OCI-LY1 (cell line): Measurements from ENCODE around the gene CDH13.

Source experiments
- H2AFZ ChIP-seq: fragments of 200-600 bp; sonication (generic), shearing (Covaris generic); 2 replicates; pipeline ENCODE4 v1.6.0; 2014; ENCODE audit warnings: antibody characterized with exemption, mild to moderate bottlenecking, low read length
- H3F3A ChIP-seq: fragments of 200-600 bp; sonication (generic), shearing (Covaris generic); 2 replicates; pipeline ENCODE4 v1.6.0; 2014; ENCODE audit warnings: mild to moderate bottlenecking, antibody characterized with exemption, low read length, moderate library complexity; ENCODE audit not compliant: insufficient read depth
- H3K27ac ChIP-seq: fragments of 200-600 bp; sonication (generic); 2 replicates; pipeline ENCODE4 v1.5.1; 2014; ENCODE audit warnings: low read length, mixed run types, mild to moderate bottlenecking, low read depth; ENCODE audit not compliant: poor library complexity, severe bottlenecking
- H3K27me3 ChIP-seq: fragments of 200-600 bp; sonication (generic); 2 replicates; pipeline ENCODE4 v1.6.0; 2014; ENCODE audit warnings: antibody characterized with exemption, mild to moderate bottlenecking, low read length, moderate library complexity; ENCODE audit not compliant: insufficient read depth
- H3K36me3 ChIP-seq: fragments of 200-600 bp; sonication (generic); 2 replicates; pipeline ENCODE4 v1.6.1; 2014; ENCODE audit warnings: mild to moderate bottlenecking, antibody characterized with exemption, low read length, moderate library complexity, mixed read lengths; ENCODE audit not compliant: insufficient read depth
- H3K4me1 ChIP-seq: fragments of 200-600 bp; sonication (generic); 2 replicates; pipeline ENCODE4 v1.5.1; 2014; ENCODE audit warnings: mild to moderate bottlenecking, low read length, moderate library complexity; ENCODE audit not compliant: insufficient read depth, severe bottlenecking
- H3K4me2 ChIP-seq: fragments of 200-600 bp; sonication (generic), shearing (Covaris generic); 2 replicates; pipeline ENCODE4 v1.6.1; 2014; ENCODE audit warnings: low read length
- H3K4me3 ChIP-seq: fragments of 200-600 bp; sonication (generic); 2 replicates; pipeline ENCODE4 v1.5.1; 2014; ENCODE audit warnings: low read length, low read depth, mild to moderate bottlenecking, mixed read lengths; ENCODE audit not compliant: poor library complexity, severe bottlenecking
- H3K79me2 ChIP-seq: fragments of 200-600 bp; shearing (Covaris generic); 2 replicates; pipeline ENCODE4 v1.6.1; 2016; ENCODE audit warnings: mixed run types, low read length, mixed read lengths; ENCODE audit not compliant: insufficient read depth
- H3K9ac ChIP-seq: fragments of 200-600 bp; sonication (generic), shearing (Covaris generic); 2 replicates; pipeline ENCODE4 v1.6.1; 2014; ENCODE audit warnings: mild to moderate bottlenecking, low read length, mixed read lengths
- H3K9me2 ChIP-seq: fragments of 200-600 bp; sonication (generic), shearing (Covaris generic); 2 replicates; pipeline ENCODE4 v1.6.1; 2014; ENCODE audit warnings: low read depth, mild to moderate bottlenecking, low read length, mixed read lengths
- H3K9me3 ChIP-seq: fragments of 200-600 bp; shearing (Covaris generic); 2 replicates; pipeline ENCODE4 v1.6.1; 2014; ENCODE audit warnings: low read length, mixed read lengths
- H4K20me1 ChIP-seq: fragments of 200-600 bp; sonication (generic), shearing (Covaris generic); 2 replicates; pipeline ENCODE4 v1.6.0; 2016; ENCODE audit warnings: mild to moderate bottlenecking, low read length; ENCODE audit not compliant: insufficient read depth
- CTCF ChIP-seq: fragments of 200-600 bp; sonication (generic), shearing (Covaris generic); IDR thresholded peaks from 2 replicates; pipeline ENCODE4 v1.5.1; 2017; ENCODE audit warnings: mild to moderate bottlenecking, antibody characterized with exemption, low read length, moderate library complexity, mixed read lengths
- EZH2 ChIP-seq: fragments of 200-600 bp; sonication (generic), shearing (Covaris generic); IDR thresholded peaks from 2 replicates; pipeline ENCODE4 v1.8.0; 2017; ENCODE audit warnings: borderline replicate concordance, mixed run types, mild to moderate bottlenecking, antibody characterized with exemption, low read length, moderate library complexity, mixed read lengths

Gene CDH13

GRCh38 chr16:82594114-82594513, 32.7 kb upstream of the CDH13 start:
- Histone ChIP-seq H3K4me3 (no peak overlapping the region), H3K27me3 (no peaks in the 10 kb centered on the region), H3K27ac (no peak overlapping the region), H3F3A (no peaks in the 10 kb centered on the region), H2AFZ (no peak overlapping the region), H3K36me3 (no peaks in the 10 kb centered on the region), H3K9ac (no peak overlapping the region), H3K9me3 (no peaks in the 10 kb centered on the region), H3K9me2 (no peaks in the 10 kb centered on the region), H3K79me2 (no peaks in the 10 kb centered on the region), H4K20me1 (no peaks in the 10 kb centered on the region), H3K4me2 (no peak overlapping the region), H3K4me1 (no peaks in the 10 kb centered on the region)
- no peak for TF ChIP-seq EZH2
- no peak for TF ChIP-seq CTCF

GRCh38 chr16:82598771-82599170, 28.0 kb upstream of the CDH13 start:
- TF ChIP-seq CTCF (no peak), EZH2 (no peak)
- H3K4me1 ChIP-seq, result no peaks in the 10 kb centered on the region
- no peak overlapping the region for H2AFZ ChIP-seq
- H3K79me2 ChIP-seq, result no peaks in the 10 kb centered on the region
- no peaks in the 10 kb centered on the region for H3K27me3 ChIP-seq
- no peak overlapping the region for H3K4me3 ChIP-seq
- H4K20me1 ChIP-seq, result no peaks in the 10 kb centered on the region
- no peak overlapping the region for H3K9ac ChIP-seq
- H3K36me3 ChIP-seq, result no peaks in the 10 kb centered on the region; the same call in 1 of the 2 replicates
- no peaks in the 10 kb centered on the region for H3K9me2 ChIP-seq
- H3K4me2 ChIP-seq, result no peak overlapping the region
- H3K9me3 ChIP-seq, result no peaks in the 10 kb centered on the region
- no peak overlapping the region for H3K27ac ChIP-seq
- no peaks in the 10 kb centered on the region for H3F3A ChIP-seq

- no peak for TF ChIP-seq CTCF
- no peak for TF ChIP-seq EZH2
- no peaks in the 10 kb centered on the region; the same call in 1 of the 2 replicates for H3K36me3 ChIP-seq
- no peak overlapping the region for H3K9ac ChIP-seq
- H3K27me3 ChIP-seq, result no peaks in the 10 kb centered on the region
- no peak overlapping the region for H3K4me3 ChIP-seq
- H3K9me2 ChIP-seq, result no peaks in the 10 kb centered on the region
- no peaks in the 10 kb centered on the region for H3K79me2 ChIP-seq
- H3K9me3 ChIP-seq, result no peaks in the 10 kb centered on the region
- H4K20me1 ChIP-seq, result no peaks in the 10 kb centered on the region
- no peaks in the 10 kb centered on the region for H3K4me1 ChIP-seq
- H2AFZ ChIP-seq, result no peak overlapping the region
- no peak overlapping the region for H3K27ac ChIP-seq
- no peak overlapping the region for H3K4me2 ChIP-seq
- no peaks in the 10 kb centered on the region for H3F3A ChIP-seq
Measured at GRCh38 chr16:82601989-82602640, 24.7 kb upstream of the CDH13 start.
